GM21367 (cell line): Measurements from ENCODE around the gene MAGEA12.
"Not testable (repeated sequence)": the region's sequence is repeated elsewhere in the genome, so short reads cannot be mapped to it uniquely, and the experiment has no call there.

ENCODE experiments used
- ATAC-seq: cut with Tn5 transposase; IDR thresholded peaks from one replicate; pipeline ENCODE4 v1.9.1; 2021; ENCODE audit not compliant: unreplicated experiment

Gene MAGEA12

GRCh38 chrX:152761582-152761981 is 28.0 kb downstream of the MAGEA12 start:
- ATAC-seq = not testable (repeated sequence)

DNA sequence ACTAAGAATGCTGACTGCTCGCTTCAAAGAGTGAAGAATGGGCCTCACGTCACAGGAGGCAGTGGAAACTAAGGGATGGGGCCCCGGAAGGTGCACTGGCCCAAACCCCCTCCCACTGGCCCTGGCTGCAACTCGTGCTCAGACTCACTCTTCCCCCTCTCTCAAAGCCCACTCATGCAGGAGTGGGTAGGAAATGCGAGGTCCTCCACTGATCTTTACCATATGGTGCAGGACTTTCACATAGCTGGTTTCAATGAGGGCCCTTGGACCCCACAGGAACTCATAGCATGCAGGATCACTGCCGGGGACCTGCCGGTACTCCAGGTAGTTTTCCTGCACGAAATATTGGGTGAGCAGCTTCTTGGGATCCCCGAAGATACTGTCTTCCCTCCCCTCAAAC is 33.0 kb downstream of the MAGEA12 start:
- ATAC-seq = not testable (repeated sequence)

- not testable (repeated sequence) for ATAC-seq
Measured at GRCh38 chrX:152769549-152770289, 36.2 kb downstream of the MAGEA12 start, which contains the start of gene MAGEA6. Gene MAGEA6, minus strand, starts transcription at chrX:152769689. Its CDS starts 2,039 bp downstream, at chrX:152767650.

GRCh38 chrX:152787062-152787461 is 53.5 kb downstream of the MAGEA12 start:
- peak; percentile 83 for ATAC-seq
